Fibroblast of lung (primary cell): ENCODE results near the gene COL8A2. TPM values are rescaled to one million over a fixed set of nuclear protein-coding genes. Genes with fewer than 3 reads are reported as not detected.

Experiments
- DNase-seq, 2 donors: peaks; one replicate each; pipeline versions ENCODE4 v3.0.0 to v3.0.0-alpha.2; 2010; ENCODE audit warnings: low read depth in 2 of 2
- H2AFZ ChIP-seq: 2 replicates; pipeline ENCODE4 v1.5.1; 2012; ENCODE audit warnings: low read length, control low read depth, inconsistent platforms
- H3K27ac ChIP-seq: 2 replicates; pipeline ENCODE4 v1.5.1; 2011; ENCODE audit warnings: low read length, control low read depth; ENCODE audit not compliant: insufficient read depth
- H3K27me3 ChIP-seq: 2 replicates; pipeline ENCODE4 v1.5.1; 2011; ENCODE audit warnings: mild to moderate bottlenecking, low read length; ENCODE audit not compliant: control insufficient read depth, insufficient read depth
- H3K36me3 ChIP-seq: 2 replicates; pipeline ENCODE4 v1.5.1; 2011; ENCODE audit warnings: low read length; ENCODE audit not compliant: control insufficient read depth, insufficient read depth
- H3K4me1 ChIP-seq: 2 replicates; pipeline ENCODE4 v1.5.1; 2011; ENCODE audit warnings: low read length; ENCODE audit not compliant: control insufficient read depth, insufficient read depth; ENCODE audit errors: extremely low read depth
- H3K4me2 ChIP-seq: 2 replicates; pipeline ENCODE4 v1.5.1; 2011; ENCODE audit warnings: low read length, control low read depth; ENCODE audit not compliant: insufficient read depth; ENCODE audit errors: extremely low read depth
- H3K4me3 ChIP-seq, 4 experiments: fragments of 200-600 bp in 1 of 4; sonication (generic) in 1 of 4; replicated peaks in 1 of 4; 2 replicates each; pipeline ENCODE4 v1.5.1; 2011 to 2016; ENCODE audit warnings: low read length in 4 of 4, low read depth in 3 of 4, mild to moderate bottlenecking in 3 of 4, control low read depth in 2 of 4, inconsistent platforms in 1 of 4, mixed read lengths in 1 of 4; ENCODE audit not compliant: insufficient read depth in 1 of 4; ENCODE audit errors: control extremely low read depth in 1 of 4
- H3K79me2 ChIP-seq: 2 replicates; pipeline ENCODE4 v1.5.1; 2012; ENCODE audit warnings: mild to moderate bottlenecking, low read length, inconsistent platforms; ENCODE audit not compliant: control insufficient read depth, insufficient read depth
- H3K9ac ChIP-seq: 2 replicates; pipeline ENCODE4 v1.5.1; 2011; ENCODE audit warnings: mild to moderate bottlenecking, low read length, control low read depth; ENCODE audit not compliant: insufficient read depth
- H3K9me3 ChIP-seq: 2 replicates; pipeline ENCODE4 v1.5.1; 2012; ENCODE audit warnings: low read depth, low read length; ENCODE audit not compliant: control insufficient read depth, insufficient read depth
- H4K20me1 ChIP-seq: 2 replicates; pipeline ENCODE4 v1.5.1; 2011; ENCODE audit warnings: low read length; ENCODE audit not compliant: control insufficient read depth, insufficient read depth; ENCODE audit errors: extremely low read depth
- EZH2 ChIP-seq: IDR thresholded peaks from 2 replicates; pipeline ENCODE4 v1.5.1; 2012; ENCODE audit warnings: low read length, control low read depth, mild to moderate bottlenecking; ENCODE audit errors: missing control alignments
- polyA plus RNA-seq, 2 donors: library from polyadenylated mRNA; depleted of rRNA in 1 of 2; stranded (reverse) in 1 of 2; unstranded in 1 of 2; fragments of >200 nt; gene quantifications; 2 replicates each; pipeline ENCODE4 v1.2.1, GENCODE V29; 2011 to 2012; ENCODE audit warnings: missing spikeins in 1 of 2
- total RNA-seq: library from RNA; depleted of rRNA; stranded (reverse); fragments of >200 nt; gene quantifications from 2 replicates; pipeline ENCODE4 v1.2.1, GENCODE V29; 2014
- TF ChIP-seq, protein P1 (sequence below), 2 donors: IDR thresholded peaks in 1 of 2; conservative IDR thresholded peaks in 1 of 2; 1 replicate in 1 of 2; 2 replicates in 1 of 2; pipeline ENCODE4 v1.5.1; 2011 to 2012; ENCODE audit warnings: low read length in 2 of 2, control low read depth in 1 of 2, inconsistent platforms in 1 of 2, low read depth in 1 of 2, mild to moderate bottlenecking in 1 of 2

The COL8A2 gene
- total and polyA plus RNA-seq, 2 donors (not counting 1 experiment from before 2014, with no cell fraction given): 2.9 to 31.0 TPM

- Histone ChIP-seq H3K9me3 (no peaks in the 10 kb centered on the region), H3K79me2 (peaks cover 26% of the 10 kb centered on the region), H3K4me2 (no peak overlapping the region), H3K27me3 (no peaks in the 10 kb centered on the region), H2AFZ (no peak overlapping the region), H3K9ac (no peak overlapping the region), H3K4me1 (peaks cover 10% of the 10 kb centered on the region), H4K20me1 (no peaks in the 10 kb centered on the region), H3K27ac (no peak overlapping the region), H3K36me3 (peaks cover 34% of the 10 kb centered on the region), H3K4me3 (no peak overlapping the region)
- DNase-seq: no peak
- TF ChIP-seq EZH2: no peak
- TF ChIP-seq, protein P1, sequence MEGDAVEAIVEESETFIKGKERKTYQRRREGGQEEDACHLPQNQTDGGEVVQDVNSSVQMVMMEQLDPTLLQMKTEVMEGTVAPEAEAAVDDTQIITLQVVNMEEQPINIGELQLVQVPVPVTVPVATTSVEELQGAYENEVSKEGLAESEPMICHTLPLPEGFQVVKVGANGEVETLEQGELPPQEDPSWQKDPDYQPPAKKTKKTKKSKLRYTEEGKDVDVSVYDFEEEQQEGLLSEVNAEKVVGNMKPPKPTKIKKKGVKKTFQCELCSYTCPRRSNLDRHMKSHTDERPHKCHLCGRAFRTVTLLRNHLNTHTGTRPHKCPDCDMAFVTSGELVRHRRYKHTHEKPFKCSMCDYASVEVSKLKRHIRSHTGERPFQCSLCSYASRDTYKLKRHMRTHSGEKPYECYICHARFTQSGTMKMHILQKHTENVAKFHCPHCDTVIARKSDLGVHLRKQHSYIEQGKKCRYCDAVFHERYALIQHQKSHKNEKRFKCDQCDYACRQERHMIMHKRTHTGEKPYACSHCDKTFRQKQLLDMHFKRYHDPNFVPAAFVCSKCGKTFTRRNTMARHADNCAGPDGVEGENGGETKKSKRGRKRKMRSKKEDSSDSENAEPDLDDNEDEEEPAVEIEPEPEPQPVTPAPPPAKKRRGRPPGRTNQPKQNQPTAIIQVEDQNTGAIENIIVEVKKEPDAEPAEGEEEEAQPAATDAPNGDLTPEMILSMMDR (conservative IDR thresholded peaks at IDR 0.05 in 1 of 2, IDR thresholded peaks at IDR 0.05 in 1 of 2; ENCODE audit: low read depth in 1 of 2, low read length in 2 of 2): no peak
Measured at GRCh38 chr1:36093226-36093625, 31.8 kb downstream of the COL8A2 start.

- Histone ChIP-seq H3K4me2 (no peak overlapping the region), H3K9me3 (no peaks in the 10 kb centered on the region), H3K4me1 (peaks cover 10% of the 10 kb centered on the region), H3K36me3 (peaks cover 34% of the 10 kb centered on the region), H3K27me3 (no peaks in the 10 kb centered on the region), H4K20me1 (no peaks in the 10 kb centered on the region), H2AFZ (no peak overlapping the region), H3K9ac (no peak overlapping the region), H3K79me2 (peaks cover 26% of the 10 kb centered on the region), H3K27ac (no peak overlapping the region), H3K4me3 (no peak overlapping the region)
- TF ChIP-seq, protein P1 (conservative IDR thresholded peaks at IDR 0.05 in 1 of 2, IDR thresholded peaks at IDR 0.05 in 1 of 2; ENCODE audit: low read depth in 1 of 2, low read length in 2 of 2): no peak
- no peak for TF ChIP-seq EZH2
- no peak for DNase-seq
Measured at GRCh38 chr1:36092798-36093185, 32.2 kb downstream of the COL8A2 start.

GRCh38 chr1:36092166-36092797, 32.7 kb downstream of the COL8A2 start:
- Histone ChIP-seq H3K4me2 (no peak overlapping the region), H3K36me3 (peaks cover 34% of the 10 kb centered on the region), H3K9me3 (no peaks in the 10 kb centered on the region), H3K4me1 (peaks cover 10% of the 10 kb centered on the region), H3K27me3 (no peaks in the 10 kb centered on the region), H3K9ac (no peak overlapping the region), H3K27ac (no peak overlapping the region), H3K4me3 (no peak overlapping the region), H3K79me2 (peaks cover 26% of the 10 kb centered on the region), H2AFZ (no peak overlapping the region), H4K20me1 (no peaks in the 10 kb centered on the region)
- TF ChIP-seq, protein P1 (conservative IDR thresholded peaks at IDR 0.05 in 1 of 2, IDR thresholded peaks at IDR 0.05 in 1 of 2; ENCODE audit: low read depth in 1 of 2, low read length in 2 of 2): no peak
- no peak for TF ChIP-seq EZH2
- DNase-seq: no peak
